GM21381 (cell line): ENCODE measurements around the gene PAX5.

ENCODE experiments used
- ATAC-seq: cut with Tn5 transposase; IDR thresholded peaks from one replicate; pipeline ENCODE4 v1.9.1; 2021; ENCODE audit warnings: mild to moderate bottlenecking, moderate library complexity; ENCODE audit not compliant: unreplicated experiment

PAX5 gene

GRCh38 chr9:36818965-36819870 lies 214.8 kb downstream of the PAX5 start:
- ATAC-seq, result no peak

DNA sequence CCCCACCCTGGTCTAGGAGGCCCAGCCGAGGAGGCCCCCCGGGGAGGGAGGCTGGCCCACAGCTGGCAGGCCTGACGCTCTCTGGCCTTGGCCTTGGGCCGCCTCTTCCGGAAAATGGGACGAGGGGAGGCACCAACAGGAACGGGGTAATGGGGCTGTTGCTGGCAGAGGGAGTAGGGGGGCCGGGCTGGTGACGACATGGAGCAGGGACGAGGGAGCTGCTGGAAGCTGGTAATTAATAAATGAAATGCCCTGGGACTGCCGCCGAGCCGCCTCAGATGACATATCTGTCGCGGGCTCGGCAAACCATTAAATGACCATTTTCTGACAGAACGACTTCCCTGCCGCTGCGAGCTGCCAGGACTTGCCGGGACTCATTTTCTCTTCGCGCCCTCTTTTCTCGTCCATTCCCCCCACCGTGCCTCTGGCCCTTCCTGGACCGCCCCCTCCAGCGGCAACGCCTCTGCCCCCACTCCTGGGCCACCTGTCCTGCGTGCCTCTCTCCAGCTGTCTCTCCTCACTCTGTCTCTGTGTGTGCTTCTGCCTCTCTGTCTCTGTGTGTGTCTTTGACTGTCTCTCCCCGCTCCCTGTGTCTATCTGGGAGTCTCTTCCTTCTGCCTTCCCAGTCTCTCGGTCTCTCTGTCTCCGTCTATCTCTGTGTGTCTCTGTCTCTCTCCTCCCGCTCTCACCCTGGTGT lies 215.7 kb downstream of the PAX5 start:
- no peak for ATAC-seq

- ATAC-seq, result no peak
Measured at GRCh38 chr9:36817160-36817834, 216.8 kb downstream of the PAX5 start.

DNA sequence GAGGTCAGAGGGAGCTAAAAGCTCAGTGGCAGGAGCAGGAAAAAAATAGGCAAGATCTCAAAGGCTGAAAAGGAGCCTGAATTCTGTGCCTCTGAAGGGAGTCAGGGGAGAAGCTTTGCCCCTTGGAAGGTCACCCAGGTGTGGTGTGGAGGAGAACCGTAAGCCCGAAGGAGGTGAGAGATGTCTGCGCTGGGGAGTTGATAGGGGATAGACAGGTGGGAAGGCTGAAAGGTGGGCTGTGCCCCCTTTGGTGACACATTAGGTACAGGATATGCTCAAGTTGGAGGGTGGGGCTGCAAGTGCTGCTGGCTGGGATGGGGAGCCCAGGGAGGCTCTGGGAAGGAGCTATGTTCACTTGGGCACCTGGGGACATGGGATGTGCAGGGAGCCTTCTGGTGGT lies 217.7 kb downstream of the PAX5 start:
- ATAC-seq, result no peak

- no peak for ATAC-seq
Measured at GRCh38 chr9:36815566-36816348, 218.3 kb downstream of the PAX5 start.

- ATAC-seq, result no peak
Measured at GRCh38 chr9:36815023-36815422, 219.0 kb downstream of the PAX5 start.

DNA sequence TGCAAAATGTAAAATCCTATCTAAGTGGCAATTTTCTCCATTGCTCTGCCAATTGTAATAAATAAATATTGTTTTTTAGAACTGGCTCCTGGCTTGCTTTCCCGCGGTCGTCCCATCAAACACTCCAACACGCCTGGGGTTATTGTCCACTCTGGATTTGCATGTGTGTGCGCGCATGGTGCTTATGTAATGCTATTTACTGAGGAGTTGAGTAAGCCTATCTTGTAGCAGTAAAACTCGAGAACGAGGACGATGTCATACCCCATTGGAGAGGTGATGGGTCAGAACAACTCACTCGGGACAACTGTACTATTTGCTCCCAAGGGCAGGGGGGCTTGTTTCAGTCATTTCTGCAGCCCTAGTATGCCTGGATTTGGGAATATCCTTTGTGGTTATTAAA lies 220.9 kb downstream of the PAX5 start:
- ATAC-seq, result no peak

- ATAC-seq, result no peak
Measured at GRCh38 chr9:36812556-36812955, 221.5 kb downstream of the PAX5 start.

DNA sequence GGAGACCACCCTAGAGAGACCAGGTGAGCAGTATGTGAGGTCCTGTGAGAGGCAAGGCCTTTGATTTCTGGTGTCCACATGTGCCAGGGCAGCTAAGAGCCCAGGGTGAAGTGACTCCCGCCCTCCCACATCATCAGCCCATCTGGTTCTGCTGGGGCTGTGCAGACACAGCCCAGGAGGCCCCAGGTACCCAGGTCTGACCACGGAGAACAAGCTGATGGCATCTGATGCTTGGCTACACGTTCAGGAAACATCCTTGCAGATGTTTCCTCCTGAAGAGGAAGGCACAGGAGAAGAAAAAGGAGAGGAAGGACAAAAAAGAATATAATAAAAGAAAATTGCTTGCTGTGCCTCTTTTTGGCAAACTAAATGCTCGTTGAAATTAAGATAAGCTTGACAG lies 225.8 kb downstream of the PAX5 start:
- no peak for ATAC-seq

DNA sequence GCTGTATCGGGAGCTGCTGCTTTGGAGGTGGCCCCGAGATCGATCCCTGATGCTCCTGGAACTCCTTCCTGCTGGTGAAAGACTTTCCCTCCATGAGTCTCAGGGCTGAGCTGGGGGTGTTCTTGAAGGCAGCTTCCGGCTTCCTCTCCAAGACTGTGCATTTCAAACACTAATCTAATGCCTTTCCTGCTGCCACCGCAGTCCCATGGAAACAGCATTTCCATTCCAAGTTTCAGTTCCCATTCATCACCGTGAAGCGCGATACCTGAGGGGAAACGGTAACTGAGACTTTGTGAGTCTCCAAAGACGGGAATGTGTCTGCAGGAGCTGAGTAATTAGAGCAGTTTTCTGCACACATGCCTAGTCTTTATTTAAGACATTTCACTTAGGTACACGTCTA lies 230.1 kb downstream of the PAX5 start:
- no peak for ATAC-seq

DNA sequence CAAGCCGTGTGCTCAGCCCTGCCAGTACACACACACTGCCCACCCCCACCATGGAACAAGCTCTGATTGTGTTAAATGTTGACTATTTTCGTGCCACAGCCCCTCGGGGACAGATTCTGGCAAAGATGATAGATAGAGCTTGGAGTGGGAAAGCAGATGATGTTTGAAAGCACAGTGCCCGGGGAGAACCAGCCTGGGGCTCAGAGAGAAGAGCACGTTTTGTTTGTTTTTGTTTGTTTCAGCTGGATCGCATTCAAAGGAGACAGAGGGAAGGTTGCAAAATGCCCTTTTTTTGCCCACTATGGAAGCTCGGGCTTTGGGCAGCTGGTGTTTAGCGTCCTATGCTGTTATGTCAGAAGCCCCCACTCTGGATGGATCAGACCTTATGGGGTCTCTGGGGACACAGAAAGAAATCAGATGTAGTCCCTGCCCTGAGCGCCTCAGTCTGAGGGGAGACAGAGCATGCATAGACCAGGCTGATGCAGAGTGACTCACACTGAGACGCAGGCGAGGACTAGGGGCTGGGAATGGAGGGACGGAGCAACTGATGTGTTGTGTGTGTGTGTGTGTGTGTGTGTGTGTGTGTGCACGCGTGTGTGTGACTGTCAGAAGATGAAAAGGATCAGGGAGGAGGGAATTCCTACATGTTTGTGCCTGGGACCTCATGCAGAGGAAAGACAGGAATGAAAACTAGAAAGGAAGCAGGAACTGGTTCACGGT lies 231.7 kb downstream of the PAX5 start:
- no peak for ATAC-seq

GRCh38 chr9:36800455-36800854 lies 233.6 kb downstream of the PAX5 start:
- ATAC-seq, result no peak

GRCh38 chr9:36798350-36799065 lies 235.6 kb downstream of the PAX5 start:
- ATAC-seq, result no peak

DNA sequence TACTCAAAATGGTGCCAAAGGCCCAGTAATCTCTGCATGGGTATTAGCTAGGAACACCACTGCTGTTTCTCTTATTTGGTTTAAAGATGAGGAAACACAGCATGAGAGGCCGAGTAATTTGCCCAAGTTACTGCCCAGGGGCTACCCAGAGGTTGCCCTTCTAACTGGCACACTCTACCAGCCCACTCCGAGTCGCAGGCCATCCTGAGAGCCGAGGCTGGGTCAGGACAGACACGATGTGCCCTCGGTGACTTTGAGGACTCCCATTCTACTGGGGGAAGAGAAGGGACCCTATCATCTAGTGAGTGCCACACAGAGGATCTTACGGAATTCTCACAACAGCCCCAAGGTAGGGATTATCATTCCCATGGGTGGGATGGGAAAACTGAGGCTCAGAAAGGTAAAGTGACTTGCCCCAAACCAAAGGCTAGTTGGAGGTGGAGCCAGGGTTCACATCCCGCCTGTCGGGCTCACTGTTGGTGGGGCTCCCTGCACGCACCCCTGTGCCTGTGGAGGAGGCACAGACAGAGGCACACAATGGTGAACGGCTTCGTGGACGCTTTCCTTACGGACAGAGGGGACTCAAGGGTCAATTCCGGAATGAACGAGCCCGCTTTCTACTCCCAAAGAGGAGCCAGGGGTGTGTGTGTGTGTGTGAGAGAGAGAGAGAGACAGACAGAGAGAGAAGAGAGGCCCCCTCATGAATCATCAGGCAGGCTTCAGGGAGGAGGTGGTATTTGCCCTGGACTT lies 236.4 kb downstream of the PAX5 start:
- ATAC-seq, result no peak

GRCh38 chr9:36796671-36797419 lies 237.2 kb downstream of the PAX5 start:
- ATAC-seq, result no peak

DNA sequence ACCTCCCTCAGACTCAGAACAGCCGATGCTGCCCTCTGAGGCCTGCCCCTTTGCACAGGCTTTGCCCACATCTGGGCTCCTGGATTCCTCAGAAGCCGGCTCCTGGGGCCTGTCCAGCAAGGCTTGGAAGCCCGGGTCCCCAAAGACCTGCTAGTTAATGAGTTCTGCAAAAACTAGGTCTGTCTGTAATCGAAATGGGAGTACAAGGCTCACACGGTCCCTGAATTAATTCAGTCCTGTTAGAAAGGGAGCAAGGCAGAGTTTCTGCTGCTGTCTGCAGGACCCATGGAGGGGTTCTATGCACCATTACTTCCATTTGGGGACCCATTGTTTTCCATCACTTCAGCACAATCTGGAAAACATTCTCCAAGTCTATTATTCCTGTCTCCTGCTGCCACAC lies 239.6 kb downstream of the PAX5 start:
- no peak for ATAC-seq

DNA sequence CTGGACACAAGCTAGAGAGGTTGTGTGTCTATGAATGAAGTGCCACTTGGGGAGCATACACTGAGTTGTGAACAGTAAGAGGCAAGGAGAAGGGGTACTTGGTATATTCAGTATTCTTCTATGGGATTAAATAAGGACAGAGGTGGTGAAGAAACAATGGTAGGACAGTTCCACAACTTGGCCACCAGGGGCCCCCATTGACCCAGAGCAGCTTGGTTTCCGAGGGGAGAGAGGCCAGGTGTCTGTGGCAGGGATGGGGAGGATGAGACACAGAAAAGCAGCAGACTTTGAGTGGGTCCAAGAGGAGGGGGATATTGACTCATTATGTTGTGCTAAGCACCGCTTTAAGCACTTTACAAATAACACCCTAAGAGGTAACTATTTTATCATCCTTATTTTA lies 240.8 kb downstream of the PAX5 start:
- no peak for ATAC-seq

GRCh38 chr9:36791222-36791950 lies 242.7 kb downstream of the PAX5 start:
- no peak for ATAC-seq
